Stimulated activated CD4-positive, alpha-beta T cell treated with anti-CD3 and anti-CD28 coated beads, TNF-alpha, amount 100 ng/mL, for 24 hours (primary cell): ENCODE measurements around the gene FOXP1.
A peak's percentile ranks its signal among the peaks of the same experiment; 100 is the strongest.

Source experiments
- DNase-seq, 3 experiments: peaks; one replicate each; pipeline ENCODE4 v3.0.0-alpha.2; 2020; ENCODE audit warnings: low read depth in 3 of 3

FOXP1 gene

GRCh38 chr3:71308836-71309235 lies 274.7 kb downstream of the FOXP1 start:
- no peak for DNase-seq

GRCh38 chr3:71307991-71308697 lies 275.4 kb downstream of the FOXP1 start:
- no peak for DNase-seq

- DNase-seq = peak in 2 of 3 experiments; percentile 21 to 27
These were observed 278.0 kb downstream of the FOXP1 start for GRCh38 chr3:71305231-71306206.

GRCh38 chr3:71304684-71305083 lies 278.8 kb downstream of the FOXP1 start:
- no peak for DNase-seq

GRCh38 chr3:71304247-71304646 lies 279.3 kb downstream of the FOXP1 start:
- no peak for DNase-seq

GRCh38 chr3:71303627-71304200 lies 279.8 kb downstream of the FOXP1 start:
- no peak for DNase-seq

- DNase-seq = no peak
These were observed 280.9 kb downstream of the FOXP1 start for GRCh38 chr3:71302604-71303003.

GRCh38 chr3:71300951-71301393 lies 282.6 kb downstream of the FOXP1 start:
- peak in 1 of 3 experiments; percentile 43 for DNase-seq

- DNase-seq = peak in 1 of 3 experiments; percentile 17
These were observed 284.4 kb downstream of the FOXP1 start for GRCh38 chr3:71299160-71299559.

- DNase-seq = no peak
These were observed 288.6 kb downstream of the FOXP1 start for GRCh38 chr3:71294919-71295318.

- DNase-seq = no peak
These were observed 293.2 kb downstream of the FOXP1 start for GRCh38 chr3:71290301-71290700.

GRCh38 chr3:71288269-71288930 lies 295.1 kb downstream of the FOXP1 start:
- no peak for DNase-seq

- DNase-seq = no peak
These were observed 298.4 kb downstream of the FOXP1 start for GRCh38 chr3:71285086-71285485.

GRCh38 chr3:71282976-71283375 lies 300.6 kb downstream of the FOXP1 start:
- DNase-seq = no peak

- DNase-seq = no peak
These were observed 302.2 kb downstream of the FOXP1 start for GRCh38 chr3:71281280-71281679.

- no peak for DNase-seq
These were observed 306.2 kb downstream of the FOXP1 start for GRCh38 chr3:71277341-71277740.

GRCh38 chr3:71276531-71276930 lies 307.0 kb downstream of the FOXP1 start:
- no peak for DNase-seq

GRCh38 chr3:71273453-71273852 lies 310.1 kb downstream of the FOXP1 start:
- no peak for DNase-seq

GRCh38 chr3:71271596-71271995 lies 311.9 kb downstream of the FOXP1 start:
- DNase-seq = no peak

- no peak for DNase-seq
These were observed 313.6 kb downstream of the FOXP1 start for GRCh38 chr3:71269906-71270305.

- DNase-seq = no peak
These were observed 315.0 kb downstream of the FOXP1 start for GRCh38 chr3:71268462-71268999.

- DNase-seq = no peak
These were observed 316.7 kb downstream of the FOXP1 start for GRCh38 chr3:71266875-71267274.
